ENCODE data around the gene PLOD3.

Gene PLOD3

GRCh38 chr7:101169110-101169837 lies 48.1 kb downstream of the PLOD3 start:
- TF ChIP-seq, protein P1, sequence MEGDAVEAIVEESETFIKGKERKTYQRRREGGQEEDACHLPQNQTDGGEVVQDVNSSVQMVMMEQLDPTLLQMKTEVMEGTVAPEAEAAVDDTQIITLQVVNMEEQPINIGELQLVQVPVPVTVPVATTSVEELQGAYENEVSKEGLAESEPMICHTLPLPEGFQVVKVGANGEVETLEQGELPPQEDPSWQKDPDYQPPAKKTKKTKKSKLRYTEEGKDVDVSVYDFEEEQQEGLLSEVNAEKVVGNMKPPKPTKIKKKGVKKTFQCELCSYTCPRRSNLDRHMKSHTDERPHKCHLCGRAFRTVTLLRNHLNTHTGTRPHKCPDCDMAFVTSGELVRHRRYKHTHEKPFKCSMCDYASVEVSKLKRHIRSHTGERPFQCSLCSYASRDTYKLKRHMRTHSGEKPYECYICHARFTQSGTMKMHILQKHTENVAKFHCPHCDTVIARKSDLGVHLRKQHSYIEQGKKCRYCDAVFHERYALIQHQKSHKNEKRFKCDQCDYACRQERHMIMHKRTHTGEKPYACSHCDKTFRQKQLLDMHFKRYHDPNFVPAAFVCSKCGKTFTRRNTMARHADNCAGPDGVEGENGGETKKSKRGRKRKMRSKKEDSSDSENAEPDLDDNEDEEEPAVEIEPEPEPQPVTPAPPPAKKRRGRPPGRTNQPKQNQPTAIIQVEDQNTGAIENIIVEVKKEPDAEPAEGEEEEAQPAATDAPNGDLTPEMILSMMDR (IDR thresholded peaks at IDR 0.05; ENCODE audit: low read depth, low read length), result no peak
- no peak for TF ChIP-seq POLR2A (IDR thresholded peaks at IDR 0.05; ENCODE audit: extremely low read depth, insufficient read length)
- TF ChIP-seq, protein P2, sequence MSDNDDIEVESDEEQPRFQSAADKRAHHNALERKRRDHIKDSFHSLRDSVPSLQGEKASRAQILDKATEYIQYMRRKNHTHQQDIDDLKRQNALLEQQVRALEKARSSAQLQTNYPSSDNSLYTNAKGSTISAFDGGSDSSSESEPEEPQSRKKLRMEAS (IDR thresholded peaks at IDR 0.05; ENCODE audit: low read depth, low read length), result no peak
- TF ChIP-seq MYC (IDR thresholded peaks at IDR 0.05; ENCODE audit: low read depth, low read length), result no peak
- DNase-seq (ENCODE audit: low read depth), result no peak
- H3K4me3 ChIP-seq (ENCODE audit: low read depth, low read length), result no peak overlapping the region

GRCh38 chr7:101168412-101169049 lies 48.9 kb downstream of the PLOD3 start:
- TF ChIP-seq, protein P2 (IDR thresholded peaks at IDR 0.05; ENCODE audit: low read depth, low read length), result no peak
- TF ChIP-seq, protein P1 (IDR thresholded peaks at IDR 0.05; ENCODE audit: low read depth, low read length), result no peak
- no peak for TF ChIP-seq POLR2A (IDR thresholded peaks at IDR 0.05; ENCODE audit: extremely low read depth, insufficient read length)
- TF ChIP-seq MYC (IDR thresholded peaks at IDR 0.05; ENCODE audit: low read depth, low read length), result no peak
- no peak overlapping the region for H3K4me3 ChIP-seq (ENCODE audit: low read depth, low read length)
- no peak for DNase-seq (ENCODE audit: low read depth)

- H3K4me3 ChIP-seq (ENCODE audit: low read depth, low read length), result no peak overlapping the region
- DNase-seq (ENCODE audit: low read depth), result no peak
- TF ChIP-seq MYC (IDR thresholded peaks at IDR 0.05; ENCODE audit: low read depth, low read length) (no peak), POLR2A (IDR thresholded peaks at IDR 0.05; ENCODE audit: extremely low read depth, insufficient read length) (no peak)
- TF ChIP-seq, protein P1 (IDR thresholded peaks at IDR 0.05; ENCODE audit: low read depth, low read length), result no peak
- TF ChIP-seq, protein P2 (IDR thresholded peaks at IDR 0.05; ENCODE audit: low read depth, low read length), result no peak
Observed at GRCh38 chr7:101167645-101168411, 49.6 kb downstream of the PLOD3 start.

DNA sequence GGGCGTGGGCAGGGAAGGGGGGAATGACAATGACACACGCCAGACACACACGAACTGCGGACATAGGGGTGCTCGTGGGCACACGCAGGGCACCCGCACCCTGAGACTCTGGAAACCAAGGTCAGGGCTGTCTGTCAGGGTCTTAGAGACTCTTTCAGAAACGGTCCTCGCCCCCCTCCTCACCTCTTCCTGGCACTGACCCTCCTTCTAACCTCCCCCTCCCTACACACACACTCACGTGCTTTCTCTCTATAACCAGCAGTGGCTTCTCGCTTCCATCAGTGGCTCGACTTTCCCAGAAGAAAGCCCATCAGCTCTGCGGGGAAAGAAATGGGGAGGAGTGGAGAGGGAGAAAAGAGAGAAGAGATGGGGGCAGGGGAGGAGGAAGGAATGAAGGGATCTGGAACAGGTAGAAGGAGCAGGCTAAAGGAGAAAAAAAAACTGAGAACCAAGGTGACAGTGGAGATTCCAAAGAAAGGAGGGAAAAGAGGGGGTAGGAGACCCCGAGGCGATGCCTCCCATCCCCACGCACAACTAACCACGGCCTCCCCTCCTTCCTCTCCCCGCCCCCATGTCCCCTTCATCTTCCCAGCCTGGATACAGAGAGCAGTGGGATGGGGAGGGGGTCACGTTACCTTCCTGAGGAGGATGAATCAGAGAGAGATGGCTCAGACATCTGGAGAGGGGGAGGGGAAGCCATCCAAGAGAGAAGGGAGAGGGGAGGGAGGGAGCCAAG lies 50.3 kb downstream of the PLOD3 start:
- no peak for DNase-seq (ENCODE audit: low read depth)
- TF ChIP-seq MYC (IDR thresholded peaks at IDR 0.05; ENCODE audit: low read depth, low read length), result no peak
- no peak for TF ChIP-seq POLR2A (IDR thresholded peaks at IDR 0.05; ENCODE audit: extremely low read depth, insufficient read length)
- TF ChIP-seq, protein P1 (IDR thresholded peaks at IDR 0.05; ENCODE audit: low read depth, low read length), result no peak
- TF ChIP-seq, protein P2 (IDR thresholded peaks at IDR 0.05; ENCODE audit: low read depth, low read length), result no peak
- H3K4me3 ChIP-seq (ENCODE audit: low read depth, low read length), result no peak overlapping the region

DNA sequence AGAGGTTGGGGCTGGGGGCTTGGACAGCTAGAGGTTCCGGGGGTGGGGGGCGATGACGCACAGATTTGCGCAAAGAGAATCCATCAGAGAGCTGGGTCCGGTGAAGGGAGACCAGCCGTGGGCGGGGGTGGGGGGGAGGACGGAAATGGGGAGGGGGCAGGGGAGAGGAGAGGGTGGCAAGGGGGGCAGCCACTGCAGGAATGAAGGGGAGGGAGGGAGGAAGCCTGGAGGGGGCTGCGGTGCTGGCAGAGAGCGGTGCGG lies 50.8 kb downstream of the PLOD3 start:
- TF ChIP-seq, protein P1 (IDR thresholded peaks at IDR 0.05; ENCODE audit: low read depth, low read length), result no peak
- TF ChIP-seq POLR2A (IDR thresholded peaks at IDR 0.05; ENCODE audit: extremely low read depth, insufficient read length), result no peak
- no peak for TF ChIP-seq MYC (IDR thresholded peaks at IDR 0.05; ENCODE audit: low read depth, low read length)
- TF ChIP-seq, protein P2 (IDR thresholded peaks at IDR 0.05; ENCODE audit: low read depth, low read length), result no peak
- peak; percentile 43 for DNase-seq (ENCODE audit: low read depth)
- H3K4me3 ChIP-seq (ENCODE audit: low read depth, low read length), result no peak overlapping the region
